GM12873 (cell line): ENCODE data around the gene TAMALIN.

ENCODE experiments used
- TF ChIP-seq, protein P1 (sequence below): IDR thresholded peaks from 2 replicates; pipeline ENCODE4 v1.5.1; 2012; ENCODE audit warnings: low read depth, mild to moderate bottlenecking, moderate library complexity, low read length, control low read depth; ENCODE audit not compliant: insufficient read depth; ENCODE audit errors: missing control alignments

The TAMALIN gene

GRCh38 chr12:52054833-52055730 lies 48.3 kb downstream of the TAMALIN start:
- TF ChIP-seq, protein P1, sequence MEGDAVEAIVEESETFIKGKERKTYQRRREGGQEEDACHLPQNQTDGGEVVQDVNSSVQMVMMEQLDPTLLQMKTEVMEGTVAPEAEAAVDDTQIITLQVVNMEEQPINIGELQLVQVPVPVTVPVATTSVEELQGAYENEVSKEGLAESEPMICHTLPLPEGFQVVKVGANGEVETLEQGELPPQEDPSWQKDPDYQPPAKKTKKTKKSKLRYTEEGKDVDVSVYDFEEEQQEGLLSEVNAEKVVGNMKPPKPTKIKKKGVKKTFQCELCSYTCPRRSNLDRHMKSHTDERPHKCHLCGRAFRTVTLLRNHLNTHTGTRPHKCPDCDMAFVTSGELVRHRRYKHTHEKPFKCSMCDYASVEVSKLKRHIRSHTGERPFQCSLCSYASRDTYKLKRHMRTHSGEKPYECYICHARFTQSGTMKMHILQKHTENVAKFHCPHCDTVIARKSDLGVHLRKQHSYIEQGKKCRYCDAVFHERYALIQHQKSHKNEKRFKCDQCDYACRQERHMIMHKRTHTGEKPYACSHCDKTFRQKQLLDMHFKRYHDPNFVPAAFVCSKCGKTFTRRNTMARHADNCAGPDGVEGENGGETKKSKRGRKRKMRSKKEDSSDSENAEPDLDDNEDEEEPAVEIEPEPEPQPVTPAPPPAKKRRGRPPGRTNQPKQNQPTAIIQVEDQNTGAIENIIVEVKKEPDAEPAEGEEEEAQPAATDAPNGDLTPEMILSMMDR = no peak

- TF ChIP-seq, protein P1 = no peak
Observed at GRCh38 chr12:52055731-52056711, 49.3 kb downstream of the TAMALIN start.

DNA sequence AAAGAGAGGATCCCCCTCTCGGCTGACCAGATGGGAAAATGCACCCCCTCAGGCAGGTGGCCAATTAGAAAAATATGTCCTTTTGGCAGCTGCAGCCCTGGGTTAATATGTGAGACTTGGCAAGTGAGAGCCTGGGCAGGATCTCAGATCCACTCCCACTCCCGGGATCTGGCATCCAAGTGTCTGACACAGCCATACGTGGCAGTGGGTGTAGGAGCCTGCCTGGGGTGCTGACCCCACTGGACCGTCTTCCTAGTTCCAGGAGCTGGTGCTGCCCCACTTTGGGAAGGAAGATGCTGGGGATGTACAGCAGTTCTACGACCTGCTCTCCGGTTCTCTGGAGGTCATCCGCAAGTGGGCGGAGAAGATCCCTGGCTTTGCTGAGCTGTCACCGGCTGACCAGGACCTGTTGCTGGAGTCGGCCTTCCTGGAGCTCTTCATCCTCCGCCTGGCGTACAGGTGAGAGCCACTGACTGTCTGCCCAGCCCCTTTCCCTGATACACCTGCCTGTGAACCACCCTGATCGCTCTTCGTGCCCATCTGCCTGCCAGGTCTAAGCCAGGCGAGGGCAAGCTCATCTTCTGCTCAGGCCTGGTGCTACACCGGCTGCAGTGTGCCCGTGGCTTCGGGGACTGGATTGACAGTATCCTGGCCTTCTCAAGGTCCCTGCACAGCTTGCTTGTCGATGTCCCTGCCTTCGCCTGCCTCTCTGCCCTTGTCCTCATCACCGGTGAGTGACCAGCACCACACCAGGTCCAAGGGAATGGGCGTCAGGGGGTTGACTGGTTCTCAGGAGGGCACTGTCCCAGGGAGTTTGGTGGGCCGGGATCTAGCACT lies 50.3 kb downstream of the TAMALIN start:
- TF ChIP-seq, protein P1 = no peak

DNA sequence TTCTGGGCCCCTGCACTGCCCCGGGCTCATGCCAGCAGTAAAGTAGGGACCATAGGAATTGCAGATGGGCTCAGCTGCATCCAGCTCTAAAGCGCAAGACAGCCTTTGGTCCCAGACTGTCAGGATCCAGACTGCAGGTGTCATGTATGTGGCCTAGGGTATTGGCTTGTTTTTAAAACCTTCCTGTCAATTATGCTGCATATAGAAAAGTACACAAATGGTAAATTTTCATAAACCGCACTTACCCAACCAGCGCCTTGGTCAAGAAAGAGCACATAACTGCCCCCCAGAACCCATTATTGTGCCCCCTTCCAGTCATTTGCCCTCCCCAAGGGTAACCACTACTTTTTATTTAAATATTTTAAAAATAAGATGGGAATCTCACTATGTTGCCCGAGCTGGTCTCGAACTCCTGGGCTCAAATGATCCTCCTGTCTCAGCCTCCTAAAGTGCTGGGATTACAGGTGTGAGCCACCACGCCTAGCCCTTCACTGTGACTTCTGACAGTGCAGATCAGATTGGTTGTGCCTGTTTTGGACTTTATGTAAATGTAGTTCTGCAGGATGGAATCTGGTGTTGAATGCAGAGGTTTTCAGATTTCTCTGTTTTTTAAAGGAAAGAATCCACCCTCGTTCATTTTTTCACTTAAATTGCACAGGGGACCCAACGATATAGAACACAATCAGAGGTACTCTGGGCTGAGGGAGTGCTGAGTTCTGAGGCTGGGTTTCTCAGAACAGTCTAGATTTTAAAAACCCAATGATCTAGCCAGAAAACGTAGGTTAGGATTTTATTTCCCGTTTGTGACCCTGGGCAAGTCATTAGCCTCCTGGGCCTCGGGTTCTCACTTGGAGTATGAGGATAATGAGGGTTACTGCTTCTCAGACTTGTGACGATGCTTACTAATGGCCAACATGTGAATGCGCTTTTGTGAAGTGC lies 51.2 kb downstream of the TAMALIN start:
- TF ChIP-seq, protein P1 = no peak

DNA sequence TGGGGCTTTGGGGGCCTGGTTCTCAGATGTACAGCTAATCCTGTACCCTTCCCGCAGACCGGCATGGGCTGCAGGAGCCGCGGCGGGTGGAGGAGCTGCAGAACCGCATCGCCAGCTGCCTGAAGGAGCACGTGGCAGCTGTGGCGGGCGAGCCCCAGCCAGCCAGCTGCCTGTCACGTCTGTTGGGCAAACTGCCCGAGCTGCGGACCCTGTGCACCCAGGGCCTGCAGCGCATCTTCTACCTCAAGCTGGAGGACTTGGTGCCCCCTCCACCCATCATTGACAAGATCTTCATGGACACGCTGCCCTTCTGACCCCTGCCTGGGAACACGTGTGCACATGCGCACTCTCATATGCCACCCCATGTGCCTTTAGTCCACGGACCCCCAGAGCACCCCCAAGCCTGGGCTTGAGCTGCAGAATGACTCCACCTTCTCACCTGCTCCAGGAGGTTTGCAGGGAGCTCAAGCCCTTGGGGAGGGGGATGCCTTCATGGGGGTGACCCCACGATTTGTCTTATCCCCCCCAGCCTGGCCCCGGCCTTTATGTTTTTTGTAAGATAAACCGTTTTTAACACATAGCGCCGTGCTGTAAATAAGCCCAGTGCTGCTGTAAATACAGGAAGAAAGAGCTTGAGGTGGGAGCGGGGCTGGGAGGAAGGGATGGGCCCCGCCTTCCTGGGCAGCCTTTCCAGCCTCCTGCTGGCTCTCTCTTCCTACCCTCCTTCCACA lies 52.0 kb downstream of the TAMALIN start:
- TF ChIP-seq, protein P1 = no peak
